ENCODE measurements around the gene KRT72.

Gene KRT72

DNA sequence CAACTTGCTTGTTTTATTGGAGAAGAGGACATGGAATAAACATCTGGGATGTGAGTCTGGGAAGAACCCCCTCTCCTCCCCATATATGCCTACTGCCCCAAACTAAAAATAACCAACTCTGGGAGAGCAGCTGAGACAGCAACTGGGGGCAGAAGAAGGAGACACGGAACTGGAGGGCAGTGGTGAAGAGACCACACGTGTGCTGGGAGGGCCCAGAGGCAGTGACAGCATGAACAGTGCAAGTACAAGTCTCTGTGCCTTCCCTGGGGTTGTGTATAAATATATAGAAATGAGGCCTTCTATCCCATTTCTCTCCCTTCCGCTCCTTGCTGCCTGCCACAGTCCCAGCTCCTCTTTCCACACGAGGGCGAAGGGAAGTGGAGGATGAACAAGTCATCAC is 21.1 kb upstream of the KRT72 start:
- H3K27me3 ChIP-seq (ENCODE audit: insufficient read depth, low read length, poor library complexity), result no peaks in the 10 kb centered on the region

GRCh38 chr12:52618866-52619265 is 17.6 kb upstream of the KRT72 start:
- H4K8ac ChIP-seq (ENCODE audit: low read depth, low read length), result no peak overlapping the region
- no peak overlapping the region for H3K56ac ChIP-seq (ENCODE audit: low read length)
- H3K4ac ChIP-seq (ENCODE audit: low read depth, low read length), result no peak overlapping the region
- no peak for DNase-seq
- no peak overlapping the region for H3K4me2 ChIP-seq (ENCODE audit: low read length)
- H3K79me2 ChIP-seq (ENCODE audit: control insufficient read depth, insufficient read depth, low read length), result no peaks in the 10 kb centered on the region
- H2BK15ac ChIP-seq (replicated peaks; ENCODE audit: low read depth), result no peak overlapping the region
- H3K27ac ChIP-seq (ENCODE audit: low read depth, low read length), result no peak overlapping the region
- no peak overlapping the region for H3K9ac ChIP-seq (ENCODE audit: low read length)
- H3K79me1 ChIP-seq (ENCODE audit: low read length), result no peaks in the 10 kb centered on the region
- H4K5ac ChIP-seq (ENCODE audit: low read length), result no peak overlapping the region
- no peak overlapping the region for H2BK5ac ChIP-seq (ENCODE audit: low read length)
- H3K27me3 ChIP-seq (ENCODE audit: insufficient read depth, low read length, poor library complexity), result no peaks in the 10 kb centered on the region
- H2AK5ac ChIP-seq (ENCODE audit: low read length), result no peak overlapping the region
- H3K4me1 ChIP-seq (ENCODE audit: control insufficient read depth, low read depth, low read length), result no peaks in the 10 kb centered on the region
- no peak overlapping the region for H2BK120ac ChIP-seq (ENCODE audit: low read depth, low read length)
- no CpG with 5 or more reads among the region's 2 CpGs for WGBS (ENCODE audit: extremely low coverage, insufficient coverage, low lambda C conversion rate)
- H3K18ac ChIP-seq (ENCODE audit: low read length), result no peak overlapping the region
- H3K4me3 ChIP-seq (ENCODE audit: low read length), result no peak overlapping the region
- no peaks in the 10 kb centered on the region for H3K36me3 ChIP-seq (ENCODE audit: control insufficient read depth, insufficient read depth, low read length)
- H3K23ac ChIP-seq (ENCODE audit: low read length), result no peak overlapping the region

More for the DNA sequence above, 21.1 kb upstream of the KRT72 start:
- Histone ChIP-seq H2BK120ac (ENCODE audit: low read depth, low read length) (no peak overlapping the region), H3K23ac (ENCODE audit: low read length) (no peak overlapping the region), H2AK5ac (ENCODE audit: low read length) (no peak overlapping the region), H3K36me3 (ENCODE audit: control insufficient read depth, insufficient read depth, low read length) (no peaks in the 10 kb centered on the region), H3K4ac (ENCODE audit: low read depth, low read length) (no peak overlapping the region), H3K9ac (ENCODE audit: low read length) (no peak overlapping the region), H3K18ac (ENCODE audit: low read length) (no peak overlapping the region), H3K4me1 (ENCODE audit: control insufficient read depth, low read depth, low read length) (no peaks in the 10 kb centered on the region), H2BK5ac (ENCODE audit: low read length) (no peak overlapping the region), H3K56ac (ENCODE audit: low read length) (no peak overlapping the region), H4K5ac (ENCODE audit: low read length) (no peak overlapping the region), H3K4me2 (ENCODE audit: low read length) (no peak overlapping the region), H2BK15ac (replicated peaks; ENCODE audit: low read depth) (no peak overlapping the region), H3K4me3 (ENCODE audit: low read length) (no peak overlapping the region), H3K79me1 (ENCODE audit: low read length) (no peaks in the 10 kb centered on the region), H3K27ac (ENCODE audit: low read depth, low read length) (no peak overlapping the region), H3K79me2 (ENCODE audit: control insufficient read depth, insufficient read depth, low read length) (no peaks in the 10 kb centered on the region), H4K8ac (ENCODE audit: low read depth, low read length) (no peak overlapping the region)
- WGBS (ENCODE audit: extremely low coverage, insufficient coverage, low lambda C conversion rate), result no CpG with 5 or more reads among the region's 5 CpGs
- no peak for DNase-seq

- no peak within 1 kb of the TSS for H3K4me3 ChIP-seq (ENCODE audit: low read length)
- H3K23ac ChIP-seq (ENCODE audit: low read length), result no peak within 1 kb of the TSS
- H3K4me2 ChIP-seq (ENCODE audit: low read length), result no peak within 1 kb of the TSS
- no peak within 1 kb of the TSS for H2BK120ac ChIP-seq (ENCODE audit: low read depth, low read length)
- H3K79me2 ChIP-seq (ENCODE audit: control insufficient read depth, insufficient read depth, low read length), result no peaks in the 10 kb centered on the region
- no peak for DNase-seq
- H4K8ac ChIP-seq (ENCODE audit: low read depth, low read length), result no peak within 1 kb of the TSS
- no peak within 1 kb of the TSS for H3K18ac ChIP-seq (ENCODE audit: low read length)
- no peaks in the 10 kb centered on the region for H3K27me3 ChIP-seq (ENCODE audit: insufficient read depth, low read length, poor library complexity)
- no peak within 1 kb of the TSS for H4K5ac ChIP-seq (ENCODE audit: low read length)
- WGBS (ENCODE audit: extremely low coverage, insufficient coverage, low lambda C conversion rate), result no CpG with 5 or more reads among the region's 14 CpGs
- no peak within 1 kb of the TSS for H2AK5ac ChIP-seq (ENCODE audit: low read length)
- H3K79me1 ChIP-seq (ENCODE audit: low read length), result no peaks in the 10 kb centered on the region
- H2BK5ac ChIP-seq (ENCODE audit: low read length), result no peak within 1 kb of the TSS
- H3K9ac ChIP-seq (ENCODE audit: low read length), result no peak within 1 kb of the TSS
- H3K36me3 ChIP-seq (ENCODE audit: control insufficient read depth, insufficient read depth, low read length), result no peaks in the 10 kb centered on the region
- no peak within 1 kb of the TSS for H3K56ac ChIP-seq (ENCODE audit: low read length)
- no peak within 1 kb of the TSS for H3K27ac ChIP-seq (ENCODE audit: low read depth, low read length)
- no peak within 1 kb of the TSS for H3K4ac ChIP-seq (ENCODE audit: low read depth, low read length)
- peaks cover 2% of the 10 kb centered on the region for H3K4me1 ChIP-seq (ENCODE audit: control insufficient read depth, low read depth, low read length)
- H2BK15ac ChIP-seq (replicated peaks; ENCODE audit: low read depth), result no peak within 1 kb of the TSS
Measured at GRCh38 chr12:52618216-52618615, 17.0 kb upstream of the KRT72 start, which contains the start of gene KRT73. KRT73 (minus strand) TSS chr12:52618559; CDS start chr12:52618524, 35 bp downstream.

DNA sequence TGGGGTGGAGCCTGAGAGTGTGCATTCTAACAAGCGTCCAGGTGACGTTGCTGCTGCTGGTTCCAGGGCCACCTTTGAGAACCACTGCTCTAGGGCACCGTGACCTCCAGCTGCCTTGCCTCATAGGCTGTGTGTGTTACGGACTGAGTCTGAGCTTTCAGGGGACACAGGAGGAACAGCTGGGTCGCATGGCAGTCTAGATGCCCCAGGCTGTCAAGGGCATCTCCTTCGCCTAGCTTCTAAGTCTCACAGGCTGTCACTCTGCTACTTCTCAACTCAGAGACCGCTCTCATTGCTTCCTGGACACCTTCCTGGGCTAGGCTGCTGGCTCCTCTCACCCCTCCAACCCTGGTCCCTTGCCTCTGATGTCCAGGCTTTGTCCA is 16.1 kb upstream of the KRT72 start:
- no peak overlapping the region for H3K4me2 ChIP-seq (ENCODE audit: low read length)
- no peak overlapping the region for H4K8ac ChIP-seq (ENCODE audit: low read depth, low read length)
- H3K79me2 ChIP-seq (ENCODE audit: control insufficient read depth, insufficient read depth, low read length), result no peaks in the 10 kb centered on the region
- H3K36me3 ChIP-seq (ENCODE audit: control insufficient read depth, insufficient read depth, low read length), result no peaks in the 10 kb centered on the region
- H2AK5ac ChIP-seq (ENCODE audit: low read length), result no peak overlapping the region
- WGBS (ENCODE audit: extremely low coverage, insufficient coverage, low lambda C conversion rate), result no CpG with 5 or more reads among the region's 7 CpGs
- no peak overlapping the region for H3K23ac ChIP-seq (ENCODE audit: low read length)
- no peak for DNase-seq
- no peak overlapping the region for H4K5ac ChIP-seq (ENCODE audit: low read length)
- H3K27ac ChIP-seq (ENCODE audit: low read depth, low read length), result no peak overlapping the region
- H2BK120ac ChIP-seq (ENCODE audit: low read depth, low read length), result no peak overlapping the region
- H3K9ac ChIP-seq (ENCODE audit: low read length), result no peak overlapping the region
- H3K27me3 ChIP-seq (ENCODE audit: insufficient read depth, low read length, poor library complexity), result no peaks in the 10 kb centered on the region
- H3K18ac ChIP-seq (ENCODE audit: low read length), result no peak overlapping the region
- H3K4me1 ChIP-seq (ENCODE audit: control insufficient read depth, low read depth, low read length), result peaks cover 7% of the 10 kb centered on the region
- H3K79me1 ChIP-seq (ENCODE audit: low read length), result no peaks in the 10 kb centered on the region
- no peak overlapping the region for H2BK15ac ChIP-seq (replicated peaks; ENCODE audit: low read depth)
- no peak overlapping the region for H3K4ac ChIP-seq (ENCODE audit: low read depth, low read length)
- H3K56ac ChIP-seq (ENCODE audit: low read length), result no peak overlapping the region
- no peak overlapping the region for H2BK5ac ChIP-seq (ENCODE audit: low read length)
- H3K4me3 ChIP-seq (ENCODE audit: low read length), result no peak overlapping the region

GRCh38 chr12:52616680-52617402 is 15.6 kb upstream of the KRT72 start:
- H3K23ac ChIP-seq (ENCODE audit: low read length), result no peak overlapping the region
- no peak overlapping the region for H3K9ac ChIP-seq (ENCODE audit: low read length)
- no peak overlapping the region for H3K4ac ChIP-seq (ENCODE audit: low read depth, low read length)
- H3K4me3 ChIP-seq (ENCODE audit: low read length), result no peak overlapping the region
- no peak overlapping the region for H3K27ac ChIP-seq (ENCODE audit: low read depth, low read length)
- no peak overlapping the region for H2AK5ac ChIP-seq (ENCODE audit: low read length)
- H3K4me1 ChIP-seq (ENCODE audit: control insufficient read depth, low read depth, low read length), result peaks cover 8% of the 10 kb centered on the region
- no peaks in the 10 kb centered on the region for H3K79me2 ChIP-seq (ENCODE audit: control insufficient read depth, insufficient read depth, low read length)
- H4K8ac ChIP-seq (ENCODE audit: low read depth, low read length), result no peak overlapping the region
- no peaks in the 10 kb centered on the region for H3K27me3 ChIP-seq (ENCODE audit: insufficient read depth, low read length, poor library complexity)
- no CpG with 5 or more reads among the region's 10 CpGs for WGBS (ENCODE audit: extremely low coverage, insufficient coverage, low lambda C conversion rate)
- no peak overlapping the region for H3K4me2 ChIP-seq (ENCODE audit: low read length)
- H3K79me1 ChIP-seq (ENCODE audit: low read length), result no peaks in the 10 kb centered on the region
- H3K18ac ChIP-seq (ENCODE audit: low read length), result no peak overlapping the region
- no peak overlapping the region for H2BK120ac ChIP-seq (ENCODE audit: low read depth, low read length)
- H2BK15ac ChIP-seq (replicated peaks; ENCODE audit: low read depth), result no peak overlapping the region
- no peak overlapping the region for H4K5ac ChIP-seq (ENCODE audit: low read length)
- no peak overlapping the region for H3K56ac ChIP-seq (ENCODE audit: low read length)
- H3K36me3 ChIP-seq (ENCODE audit: control insufficient read depth, insufficient read depth, low read length), result no peaks in the 10 kb centered on the region
- no peak for DNase-seq
- no peak overlapping the region for H2BK5ac ChIP-seq (ENCODE audit: low read length)

DNA sequence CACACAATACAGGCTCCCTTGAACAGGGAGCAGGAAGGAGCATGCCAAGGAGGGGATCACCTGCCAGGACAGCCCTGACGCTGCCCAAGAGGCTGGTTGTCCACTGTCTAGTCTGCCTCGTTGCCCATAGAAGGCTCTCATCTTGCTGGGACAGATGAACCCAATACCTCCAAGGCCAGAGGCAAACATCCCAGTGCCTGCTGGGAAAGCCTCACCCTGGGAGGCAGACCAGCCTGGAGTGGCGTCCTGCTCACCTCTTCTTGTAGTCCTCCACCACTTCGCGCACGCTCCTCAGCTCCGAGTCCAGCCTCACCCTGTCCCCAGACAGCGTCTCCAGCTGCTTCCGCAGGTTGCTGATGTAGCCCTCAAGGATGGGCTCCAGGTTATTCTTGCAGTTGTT is 14.6 kb upstream of the KRT72 start:
- no CpG with 5 or more reads among the region's 9 CpGs for WGBS (ENCODE audit: extremely low coverage, insufficient coverage, low lambda C conversion rate)
- Histone ChIP-seq H2AK5ac (ENCODE audit: low read length) (no peak overlapping the region), H2BK5ac (ENCODE audit: low read length) (no peak overlapping the region), H3K27ac (ENCODE audit: low read depth, low read length) (no peak overlapping the region), H3K23ac (ENCODE audit: low read length) (no peak overlapping the region), H3K79me1 (ENCODE audit: low read length) (no peaks in the 10 kb centered on the region), H3K79me2 (ENCODE audit: control insufficient read depth, insufficient read depth, low read length) (no peaks in the 10 kb centered on the region), H3K36me3 (ENCODE audit: control insufficient read depth, insufficient read depth, low read length) (no peaks in the 10 kb centered on the region), H2BK15ac (replicated peaks; ENCODE audit: low read depth) (no peak overlapping the region), H3K4me2 (ENCODE audit: low read length) (no peak overlapping the region), H3K4me1 (ENCODE audit: control insufficient read depth, low read depth, low read length) (peaks cover 8% of the 10 kb centered on the region), H2BK120ac (ENCODE audit: low read depth, low read length) (no peak overlapping the region), H4K5ac (ENCODE audit: low read length) (no peak overlapping the region), H3K4me3 (ENCODE audit: low read length) (no peak overlapping the region), H4K8ac (ENCODE audit: low read depth, low read length) (no peak overlapping the region), H3K4ac (ENCODE audit: low read depth, low read length) (no peak overlapping the region), H3K9ac (ENCODE audit: low read length) (no peak overlapping the region), H3K56ac (ENCODE audit: low read length) (no peak overlapping the region), H3K27me3 (ENCODE audit: insufficient read depth, low read length, poor library complexity) (no peaks in the 10 kb centered on the region), H3K18ac (ENCODE audit: low read length) (no peak overlapping the region)
- DNase-seq, result no peak

Measured in mesendoderm (in vitro differentiated cells).